GM06990 (cell line): ENCODE data around the gene PCCA.

Experiments
- DNase-seq: peaks from one replicate; pipeline ENCODE4 v3.0.0-alpha.2; 2011; ENCODE audit not compliant: insufficient read length; ENCODE audit errors: extremely low read depth
- H3K27me3 ChIP-seq: replicated peaks from 2 replicates; pipeline ENCODE4 v1.6.0; 2011; ENCODE audit warnings: low read length; ENCODE audit not compliant: control insufficient read depth, insufficient read depth
- H3K36me3 ChIP-seq: 2 replicates; pipeline ENCODE4 v1.5.1; 2011; ENCODE audit warnings: low read length; ENCODE audit not compliant: control insufficient read depth, insufficient read depth
- H3K4me3 ChIP-seq: replicated peaks from 2 replicates; pipeline ENCODE4 v1.5.1; 2011; ENCODE audit warnings: low read depth, mild to moderate bottlenecking, control low read depth, low read length
- TF ChIP-seq, protein P1 (sequence below): IDR thresholded peaks from 2 replicates; pipeline ENCODE4 v1.5.1; 2011; ENCODE audit warnings: low read length, control low read depth, mild to moderate bottlenecking, inconsistent platforms; ENCODE audit not compliant: insufficient read depth, poor library complexity, severe bottlenecking

Gene PCCA

DNA sequence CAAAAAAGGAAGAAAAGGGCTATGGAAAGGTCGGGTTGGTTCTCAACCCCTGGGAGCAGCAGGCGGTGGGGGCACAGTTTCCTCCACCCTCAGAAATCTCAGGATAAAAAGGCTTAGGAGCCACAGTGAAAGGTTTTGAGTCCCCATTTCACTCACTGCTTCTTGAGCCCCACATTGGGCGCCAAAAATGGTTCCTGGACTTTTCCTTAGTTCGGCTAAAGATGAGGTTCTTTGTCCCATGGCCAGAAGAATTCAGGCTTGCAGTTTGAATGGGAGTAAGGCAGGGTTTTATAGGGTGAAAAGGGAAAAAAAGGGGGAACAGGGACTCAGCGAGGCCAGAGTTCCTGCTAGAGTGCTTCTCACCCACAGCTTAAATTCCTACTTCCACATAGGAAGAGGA, 320.2 kb downstream of the PCCA start:
- Histone ChIP-seq H3K4me3 (no peak overlapping the region), H3K36me3 (no peaks in the 10 kb centered on the region), H3K27me3 (no peaks in the 10 kb centered on the region)
- DNase-seq: no peak
- TF ChIP-seq, protein P1, sequence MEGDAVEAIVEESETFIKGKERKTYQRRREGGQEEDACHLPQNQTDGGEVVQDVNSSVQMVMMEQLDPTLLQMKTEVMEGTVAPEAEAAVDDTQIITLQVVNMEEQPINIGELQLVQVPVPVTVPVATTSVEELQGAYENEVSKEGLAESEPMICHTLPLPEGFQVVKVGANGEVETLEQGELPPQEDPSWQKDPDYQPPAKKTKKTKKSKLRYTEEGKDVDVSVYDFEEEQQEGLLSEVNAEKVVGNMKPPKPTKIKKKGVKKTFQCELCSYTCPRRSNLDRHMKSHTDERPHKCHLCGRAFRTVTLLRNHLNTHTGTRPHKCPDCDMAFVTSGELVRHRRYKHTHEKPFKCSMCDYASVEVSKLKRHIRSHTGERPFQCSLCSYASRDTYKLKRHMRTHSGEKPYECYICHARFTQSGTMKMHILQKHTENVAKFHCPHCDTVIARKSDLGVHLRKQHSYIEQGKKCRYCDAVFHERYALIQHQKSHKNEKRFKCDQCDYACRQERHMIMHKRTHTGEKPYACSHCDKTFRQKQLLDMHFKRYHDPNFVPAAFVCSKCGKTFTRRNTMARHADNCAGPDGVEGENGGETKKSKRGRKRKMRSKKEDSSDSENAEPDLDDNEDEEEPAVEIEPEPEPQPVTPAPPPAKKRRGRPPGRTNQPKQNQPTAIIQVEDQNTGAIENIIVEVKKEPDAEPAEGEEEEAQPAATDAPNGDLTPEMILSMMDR: no peak

DNA sequence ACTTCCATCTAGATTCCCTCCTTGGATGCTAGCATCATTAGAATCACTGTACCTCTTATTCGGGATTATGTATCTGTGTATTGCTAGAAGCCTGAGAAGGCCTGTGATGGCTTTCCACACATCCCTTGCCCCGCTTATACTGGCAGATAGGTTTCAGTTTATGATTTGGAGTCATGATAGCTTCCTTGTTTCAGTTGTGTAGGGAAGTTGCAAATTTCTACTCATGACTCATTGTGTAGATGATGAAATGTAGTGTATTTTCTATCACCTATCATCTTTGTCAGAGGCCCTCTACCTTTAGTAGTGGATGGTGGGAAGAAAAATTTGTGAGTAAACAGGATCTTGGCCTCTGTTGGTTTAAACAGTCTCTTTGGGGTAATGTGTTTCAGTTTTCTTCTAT, 334.5 kb downstream of the PCCA start:
- Histone ChIP-seq H3K4me3 (no peak overlapping the region), H3K27me3 (no peaks in the 10 kb centered on the region), H3K36me3 (no peaks in the 10 kb centered on the region)
- TF ChIP-seq, protein P1: no peak
- no peak for DNase-seq

DNA sequence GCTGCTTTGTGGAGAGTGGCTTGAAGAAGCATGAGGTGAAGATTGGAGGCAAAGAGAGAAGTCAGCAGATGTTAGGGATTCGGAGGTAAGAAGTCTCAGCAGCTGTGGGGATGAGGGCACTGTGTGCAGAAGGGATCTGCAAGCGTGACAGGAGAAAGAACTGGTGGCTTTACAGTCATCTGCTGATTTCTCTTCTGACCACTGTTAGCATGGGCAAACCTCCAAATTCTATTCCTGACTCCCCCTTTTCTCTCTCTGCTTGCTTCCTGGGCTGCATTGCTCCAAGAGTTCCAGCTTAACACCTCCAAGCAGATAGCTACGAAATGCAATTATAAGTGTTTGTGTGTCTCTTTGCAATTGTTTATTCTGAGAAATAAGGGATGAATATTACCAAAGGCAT, 340.1 kb downstream of the PCCA start:
- no peaks in the 10 kb centered on the region for H3K27me3 ChIP-seq
- no peak overlapping the region for H3K4me3 ChIP-seq
- DNase-seq: no peak
- TF ChIP-seq, protein P1: no peak
- no peaks in the 10 kb centered on the region for H3K36me3 ChIP-seq

DNA sequence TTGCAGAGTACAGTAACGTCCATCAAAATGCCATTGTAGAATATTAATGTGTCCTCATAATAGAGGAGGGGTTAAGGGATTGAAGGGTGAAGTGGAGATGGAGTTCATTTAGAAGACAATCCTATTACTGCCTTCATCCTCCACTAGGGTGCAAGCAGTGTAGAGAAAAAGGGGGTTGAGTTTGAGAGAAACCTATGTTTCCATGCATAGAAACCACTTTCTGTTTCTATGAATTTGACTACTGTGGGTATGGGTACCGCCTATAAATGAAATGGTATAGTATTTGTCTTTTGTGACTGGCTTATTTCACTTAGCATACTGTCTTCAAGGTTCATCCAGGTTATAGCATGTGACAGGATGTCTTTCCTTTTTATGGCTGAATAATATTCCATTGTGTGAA, 343.7 kb downstream of the PCCA start:
- H3K27me3 ChIP-seq: no peaks in the 10 kb centered on the region
- TF ChIP-seq, protein P1: no peak
- no peaks in the 10 kb centered on the region; the same call in 1 of the 2 replicates for H3K36me3 ChIP-seq
- no peak for DNase-seq
- H3K4me3 ChIP-seq: no peak overlapping the region

DNA sequence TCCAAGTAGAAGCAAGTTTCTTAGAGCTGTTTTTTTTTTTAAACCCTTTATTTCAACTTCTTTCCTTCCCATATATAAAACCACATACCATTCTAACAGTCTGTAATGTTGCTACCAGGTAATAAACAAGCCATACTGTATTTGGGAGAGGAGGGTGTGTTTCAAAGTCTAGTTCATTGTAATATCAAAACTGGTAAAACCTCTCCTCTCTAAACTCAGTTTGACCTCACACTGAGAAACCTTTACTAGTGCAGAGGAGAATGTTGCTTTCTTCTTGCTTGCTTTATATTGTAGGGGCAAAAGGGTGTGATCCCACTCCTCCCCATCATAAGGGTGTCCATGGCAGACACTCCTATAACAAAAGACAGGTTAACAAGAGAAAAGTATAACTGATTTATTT, 344.6 kb downstream of the PCCA start:
- no peaks in the 10 kb centered on the region; the same call in 1 of the 2 replicates for H3K36me3 ChIP-seq
- DNase-seq: no peak
- TF ChIP-seq, protein P1: no peak
- no peaks in the 10 kb centered on the region for H3K27me3 ChIP-seq
- H3K4me3 ChIP-seq: no peak overlapping the region
